MG63 (cell line): Measurements from ENCODE around the gene IGLL5. TPM values are rescaled to one million over a fixed set of nuclear protein-coding genes. Genes with fewer than 3 reads are reported as not detected.
"Not testable (repeated sequence)": the region's sequence is repeated elsewhere in the genome, so short reads cannot be mapped to it uniquely, and the experiment has no call there.

Source experiments
- DNase-seq: peaks from one replicate; pipeline ENCODE4 v3.0.0-alpha.2; 2020
- H3K27me3 ChIP-seq: fragments of 250-450 bp; sonication (Bioruptor Pico); 2 replicates; pipeline ENCODE4 v1.5.1; 2020; ENCODE audit warnings: mild to moderate bottlenecking, moderate library complexity
- H3K36me3 ChIP-seq: fragments of 250-450 bp; sonication (Bioruptor Pico); 2 replicates; pipeline ENCODE4 v1.5.1; 2020; ENCODE audit warnings: mild to moderate bottlenecking, moderate library complexity
- H3K4me3 ChIP-seq: fragments of 250-450 bp; sonication (Bioruptor Pico); 2 replicates; pipeline ENCODE4 v1.5.1; 2020; ENCODE audit warnings: mild to moderate bottlenecking, moderate library complexity
- H3K9me3 ChIP-seq: fragments of 250-450 bp; sonication (Bioruptor Pico); 2 replicates; pipeline ENCODE4 v1.5.1; 2020; ENCODE audit warnings: mild to moderate bottlenecking, moderate library complexity
- total RNA-seq: library from RNA; depleted of rRNA; stranded (reverse); fragments of >200 nt; shearing (Covaris generic); gene quantifications from 2 replicates; pipeline ENCODE4 v1.2.3, GENCODE V29; 2014; ENCODE audit warnings: low replicate concordance

Gene IGLL5
- total RNA-seq, 1 experiment from 2014 or later: not detected

- Histone ChIP-seq H3K4me3 (no peak overlapping the region), H3K27me3 (peaks cover 17% of the 10 kb centered on the region; the same call in 1 of the 2 replicates), H3K9me3 (no peaks in the 10 kb centered on the region), H3K36me3 (no peaks in the 10 kb centered on the region)
- DNase-seq: no peak
Observed at GRCh38 chr22:22892096-22893052, 4.8 kb downstream of the IGLL5 start.

DNA sequence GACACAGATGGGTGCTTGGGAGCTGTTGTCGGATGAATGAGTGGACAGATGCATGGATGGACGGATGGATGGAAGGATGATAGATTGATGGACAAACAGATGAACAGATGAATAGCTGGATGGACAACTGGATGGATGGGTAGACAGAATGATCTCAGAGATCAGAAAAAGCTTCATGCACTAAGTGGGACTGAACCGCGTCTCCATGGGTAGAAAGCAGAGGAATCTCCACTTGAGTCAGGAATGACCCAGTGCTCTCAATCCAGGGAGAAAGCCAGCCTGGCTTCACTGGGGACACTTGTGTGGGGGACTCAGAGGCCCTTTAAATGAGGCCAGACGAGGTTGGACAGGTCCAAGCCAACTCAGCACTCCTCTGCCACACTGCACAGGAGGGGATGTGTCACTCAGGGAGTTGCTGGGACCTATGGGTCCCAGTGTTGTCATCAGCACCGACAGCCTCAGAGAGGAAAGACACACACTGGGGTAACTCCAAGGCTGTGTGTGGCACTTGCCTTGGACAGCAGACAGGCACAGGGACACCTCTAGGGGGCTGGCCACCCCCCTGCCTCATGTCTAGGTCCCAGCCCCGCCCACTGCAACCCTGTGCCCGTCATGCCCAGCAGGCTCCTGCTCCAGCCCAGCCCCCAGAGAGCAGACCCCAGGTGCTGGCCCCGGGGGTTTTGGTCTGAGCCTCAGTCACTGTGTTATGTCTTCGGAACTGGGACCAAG, 5.6 kb downstream of the IGLL5 start:
- H3K36me3 ChIP-seq: no peaks in the 10 kb centered on the region
- peaks cover 17% of the 10 kb centered on the region; the same call in 1 of the 2 replicates for H3K27me3 ChIP-seq
- no peaks in the 10 kb centered on the region for H3K9me3 ChIP-seq
- H3K4me3 ChIP-seq: no peak overlapping the region
- DNase-seq: no peak

- H3K36me3 ChIP-seq: no peaks in the 10 kb centered on the region
- no peak for DNase-seq
- H3K9me3 ChIP-seq: no peaks in the 10 kb centered on the region
- H3K27me3 ChIP-seq: peaks cover 17% of the 10 kb centered on the region; the same call in 1 of the 2 replicates
- H3K4me3 ChIP-seq: no peak overlapping the region
Observed at GRCh38 chr22:22893891-22894739, 6.5 kb downstream of the IGLL5 start.

DNA sequence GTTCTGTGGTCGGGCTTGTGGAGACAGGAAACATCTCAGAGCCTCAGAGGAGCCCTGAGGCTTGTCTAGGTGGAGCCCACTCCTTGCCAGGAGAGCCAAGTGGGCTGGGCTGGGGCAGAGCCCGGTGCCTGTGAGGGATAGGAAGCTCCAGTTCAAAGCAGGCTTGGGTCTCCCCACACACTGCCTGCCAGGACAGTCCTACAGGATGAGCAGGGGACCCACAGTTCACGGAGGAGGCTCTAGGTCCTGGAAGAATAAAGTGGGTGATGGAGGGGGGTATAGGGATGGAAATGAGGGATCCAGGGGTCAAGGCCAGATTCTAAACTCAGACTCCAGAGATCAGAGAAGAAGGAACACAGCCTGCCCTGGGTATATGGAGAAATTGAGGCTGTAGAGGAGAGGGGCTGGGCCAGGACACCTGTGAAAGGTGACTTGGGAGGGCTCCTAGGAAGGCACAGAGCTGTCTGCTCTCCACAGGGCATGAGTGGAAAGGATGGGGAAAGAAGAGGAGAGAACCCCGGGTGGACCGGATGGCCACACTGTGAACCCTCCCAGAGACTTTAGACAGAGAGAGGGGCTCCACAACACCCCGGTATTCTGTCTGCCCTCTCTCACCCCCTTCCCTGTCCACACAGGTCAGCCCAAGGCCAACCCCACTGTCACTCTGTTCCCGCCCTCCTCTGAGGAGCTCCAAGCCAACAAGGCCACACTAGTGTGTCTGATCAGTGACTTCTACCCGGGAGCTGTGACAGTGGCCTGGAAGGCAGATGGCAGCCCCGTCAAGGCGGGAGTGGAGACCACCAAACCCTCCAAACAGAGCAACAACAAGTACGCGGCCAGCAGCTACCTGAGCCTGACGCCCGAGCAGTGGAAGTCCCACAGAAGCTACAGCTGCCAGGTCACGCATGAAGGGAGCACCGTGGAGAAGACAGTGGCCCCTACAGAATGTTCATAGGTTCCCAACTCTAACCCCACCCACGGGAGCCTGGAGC, 7.4 kb downstream of the IGLL5 start:
- Histone ChIP-seq H3K27me3 (peaks cover 17% of the 10 kb centered on the region; the same call in 1 of the 2 replicates), H3K4me3 (no peak overlapping the region), H3K36me3 (no peaks in the 10 kb centered on the region), H3K9me3 (no peaks in the 10 kb centered on the region)
- DNase-seq: no peak

GRCh38 chr22:22895776-22896445, 8.3 kb downstream of the IGLL5 start:
- DNase-seq: no peak
- H3K36me3 ChIP-seq: no peaks in the 10 kb centered on the region

GRCh38 chr22:22896601-22897000, 9.0 kb downstream of the IGLL5 start:
- no peak for DNase-seq
- no peak overlapping the region for H3K4me3 ChIP-seq
- H3K36me3 ChIP-seq: no peaks in the 10 kb centered on the region
- peaks cover 8% of the 10 kb centered on the region; the same call in 1 of the 2 replicates for H3K27me3 ChIP-seq
- H3K9me3 ChIP-seq: no peaks in the 10 kb centered on the region

More at GRCh38 chr22:22895776-22896445, 8.3 kb downstream of the IGLL5 start:
- Histone ChIP-seq H3K27me3 (peaks cover 12% of the 10 kb centered on the region; the same call in 1 of the 2 replicates), H3K4me3 (no peak overlapping the region), H3K9me3 (no peaks in the 10 kb centered on the region)

- no peak for DNase-seq
- H3K9me3 ChIP-seq: no peaks in the 10 kb centered on the region
- H3K27me3 ChIP-seq: peaks cover 4% of the 10 kb centered on the region; the same call in 1 of the 2 replicates
- no peaks in the 10 kb centered on the region for H3K36me3 ChIP-seq
- no peak overlapping the region for H3K4me3 ChIP-seq
Observed at GRCh38 chr22:22897091-22897490, 9.5 kb downstream of the IGLL5 start.

GRCh38 chr22:22897947-22898346, 10.3 kb downstream of the IGLL5 start:
- no peak for DNase-seq

DNA sequence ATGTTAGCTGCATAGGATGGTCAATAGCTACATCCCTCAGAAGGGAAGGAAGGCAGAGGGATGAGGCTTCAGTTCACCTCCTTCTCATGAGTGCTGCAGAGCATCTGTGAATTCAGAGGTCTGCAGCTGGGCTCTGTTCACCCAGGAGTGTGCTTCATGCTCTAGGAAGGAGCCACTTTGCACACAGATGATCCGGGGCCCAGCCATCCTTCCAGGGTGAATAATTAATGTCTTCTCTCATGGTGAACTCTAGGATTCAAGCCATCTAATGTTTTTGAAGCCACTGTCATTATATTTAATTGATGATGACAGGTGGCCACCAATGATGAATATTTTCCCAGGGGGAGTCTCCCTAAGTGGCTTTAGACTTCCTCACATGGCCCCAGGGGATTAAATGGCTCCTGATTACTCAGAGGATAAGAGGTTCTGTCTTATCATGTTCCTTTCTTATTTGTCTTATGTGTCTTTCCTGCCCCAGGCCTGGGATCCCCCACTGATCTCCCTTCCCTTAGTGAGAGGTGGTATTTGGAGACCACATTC, 10.9 kb downstream of the IGLL5 start:
- not testable (repeated sequence) for H3K9me3 ChIP-seq, H3K36me3 ChIP-seq, H3K4me3 ChIP-seq, H3K27me3 ChIP-seq, DNase-seq

More at GRCh38 chr22:22897947-22898346, 10.3 kb downstream of the IGLL5 start:
- Histone ChIP-seq H3K4me3 (no peak overlapping the region), H3K9me3 (no peaks in the 10 kb centered on the region), H3K36me3 (no peaks in the 10 kb centered on the region), H3K27me3 (no peaks in the 10 kb centered on the region)

- not testable (repeated sequence) for H3K9me3 ChIP-seq, DNase-seq, H3K27me3 ChIP-seq, H3K36me3 ChIP-seq, H3K4me3 ChIP-seq
Observed at GRCh38 chr22:22899342-22900080, 11.9 kb downstream of the IGLL5 start.

DNA sequence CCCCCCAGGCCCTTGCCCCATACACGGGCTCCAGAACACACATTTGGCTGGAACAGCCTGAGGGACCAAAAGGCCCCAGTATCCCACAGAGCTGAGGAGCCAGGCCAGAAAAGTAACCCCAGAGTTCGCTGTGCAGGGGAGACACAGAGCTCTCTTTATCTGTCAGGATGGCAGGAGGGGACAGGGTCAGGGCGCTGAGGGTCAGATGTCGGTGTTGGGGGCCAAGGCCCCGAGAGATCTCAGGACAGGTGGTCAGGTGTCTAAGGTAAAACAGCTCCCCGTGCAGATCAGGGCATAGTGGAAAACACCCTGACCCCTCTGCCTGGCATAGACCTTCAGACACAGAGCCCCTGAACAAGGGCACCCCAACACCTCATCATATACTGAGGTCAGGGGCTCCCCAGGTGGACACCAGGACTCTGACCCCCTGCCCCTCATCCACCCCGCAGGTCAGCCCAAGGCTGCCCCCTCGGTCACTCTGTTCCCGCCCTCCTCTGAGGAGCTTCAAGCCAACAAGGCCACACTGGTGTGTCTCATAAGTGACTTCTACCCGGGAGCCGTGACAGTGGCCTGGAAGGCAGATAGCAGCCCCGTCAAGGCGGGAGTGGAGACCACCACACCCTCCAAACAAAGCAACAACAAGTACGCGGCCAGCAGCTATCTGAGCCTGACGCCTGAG, 13.1 kb downstream of the IGLL5 start:
- not testable (repeated sequence) for H3K9me3 ChIP-seq, H3K4me3 ChIP-seq, H3K36me3 ChIP-seq, H3K27me3 ChIP-seq, DNase-seq

DNA sequence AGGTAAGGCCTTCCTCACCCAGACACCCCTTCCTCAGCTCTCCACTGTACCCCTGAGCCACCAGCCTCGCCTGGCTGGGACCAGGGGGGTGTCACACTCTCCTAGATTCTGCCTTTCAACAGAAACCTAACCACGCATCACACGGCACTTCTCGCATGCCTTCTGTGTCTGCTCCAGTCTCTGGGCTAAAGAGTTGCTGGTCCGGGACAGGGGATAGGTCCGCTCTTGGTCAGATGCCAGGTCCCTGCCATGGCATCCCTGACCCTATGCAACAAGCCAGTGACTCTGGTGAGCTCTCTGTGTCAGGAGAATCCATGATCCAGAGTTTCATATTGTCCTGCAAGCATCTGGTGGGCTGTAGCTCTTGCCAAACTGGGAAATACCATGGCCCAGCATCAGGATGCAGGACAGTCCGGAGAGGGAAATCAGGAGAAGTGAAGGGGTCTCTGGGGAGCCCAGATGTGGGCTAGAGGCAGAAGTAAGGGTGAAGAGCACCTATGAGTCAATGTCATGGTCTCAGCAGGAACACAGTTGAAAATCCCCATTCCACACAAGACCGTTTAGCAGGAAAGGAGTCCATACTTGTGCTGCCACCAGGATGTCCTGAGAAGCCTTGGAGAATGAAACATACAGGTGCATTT, 14.1 kb downstream of the IGLL5 start:
- Histone ChIP-seq H3K9me3 (no peaks in the 10 kb centered on the region), H3K27me3 (no peaks in the 10 kb centered on the region; the same call in 1 of the 2 replicates), H3K4me3 (no peak overlapping the region), H3K36me3 (no peaks in the 10 kb centered on the region)
- no peak for DNase-seq

DNA sequence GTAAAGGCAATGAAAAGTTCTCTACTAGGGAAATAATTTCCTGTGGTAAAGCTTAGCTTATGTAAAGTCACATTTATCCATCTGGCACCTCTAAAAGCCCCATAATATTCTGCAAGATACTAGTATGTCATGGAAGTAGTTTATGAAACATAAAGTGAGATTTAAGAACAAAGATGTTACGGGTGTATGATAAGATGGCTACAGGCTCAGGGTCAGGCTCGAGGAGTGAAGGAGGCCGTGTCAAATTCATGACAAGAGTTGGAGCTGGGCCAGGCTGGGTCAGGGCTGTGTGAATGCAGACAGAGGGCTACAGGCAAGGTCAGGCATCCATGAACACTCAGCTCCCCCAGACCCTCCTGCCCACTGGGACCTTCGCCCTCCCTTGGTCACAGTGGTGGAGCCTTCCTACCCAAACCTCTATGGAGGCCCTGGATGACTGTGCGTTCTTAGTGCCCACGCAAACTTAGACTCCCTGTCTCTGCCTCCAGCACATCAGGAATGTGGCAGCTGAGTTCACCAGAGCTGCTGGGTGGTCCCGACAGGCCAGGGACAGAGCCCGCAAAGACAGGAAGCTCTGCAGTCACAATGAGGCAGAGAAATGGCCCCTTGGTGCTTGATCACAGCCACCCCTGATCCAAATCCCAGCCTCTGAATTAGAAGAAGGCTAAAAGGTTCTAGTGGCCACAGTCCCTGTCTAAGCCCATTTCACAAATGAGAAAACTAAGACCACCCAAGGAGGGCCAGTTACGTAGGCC, 14.8 kb downstream of the IGLL5 start:
- no peak for DNase-seq
- Histone ChIP-seq H3K4me3 (no peak overlapping the region), H3K36me3 (no peaks in the 10 kb centered on the region), H3K27me3 (no peaks in the 10 kb centered on the region; the same call in 1 of the 2 replicates), H3K9me3 (no peaks in the 10 kb centered on the region)
